RWPE1 (cell line): ENCODE measurements around the gene LIMS2.

Experiments
- CTCF ChIA-PET: fragments of 350-600 bp; sonication (Branson Sonifier 250); formaldehyde crosslinking; extraction: SDS; loops from one replicate; lab custom pipeline; 2021; lab: Yijun Ruan, JAX
- POLR2A ChIA-PET: fragments of 400-600 bp; formaldehyde crosslinking; extraction: SDS; loops from one replicate; lab custom pipeline; 2020; ENCODE audit warnings: antibody characterized with exemption; ENCODE audit not compliant: low non-redundant PET; lab: Yijun Ruan, JAX
- DNase-seq: peaks from one replicate; pipeline ENCODE4 v3.0.0; 2012; ENCODE audit warnings: low spot score
- H3K27ac ChIP-seq: fragments of 450-650 bp; 2 replicates; pipeline ENCODE4 v1.5.1; 2017
- CTCF ChIP-seq: fragments of 450-650 bp; conservative IDR thresholded peaks from 2 replicates; pipeline ENCODE4 v1.5.1; 2017; ENCODE audit warnings: low read depth, mild to moderate bottlenecking

LIMS2 gene

GRCh38 chr2:127655209-127656073, 19.9 kb downstream of the LIMS2 start:
- H3K27ac ChIP-seq = no peak overlapping the region
- no peak for DNase-seq
- ChIA-PET POLR2A (no interaction called here), CTCF (interaction anchor here (0.6 to 1.4 kb wide), 3 partner anchors 20 to 527 kb away, joined by 3 to 5 read pairs (median 3); partner anchors contain the start of gene LIMS2)
- TF ChIP-seq CTCF = no peak

GRCh38 chr2:127654838-127655175, 20.5 kb downstream of the LIMS2 start:
- DNase-seq = no peak
- TF ChIP-seq CTCF = no peak
- ChIA-PET CTCF (interaction anchor here (1.4 kb wide), 1 partner anchor 21 kb away, joined by 3 read pairs; the partner anchor contains the start of gene LIMS2), POLR2A (no interaction called here)
- no peak overlapping the region for H3K27ac ChIP-seq

DNA sequence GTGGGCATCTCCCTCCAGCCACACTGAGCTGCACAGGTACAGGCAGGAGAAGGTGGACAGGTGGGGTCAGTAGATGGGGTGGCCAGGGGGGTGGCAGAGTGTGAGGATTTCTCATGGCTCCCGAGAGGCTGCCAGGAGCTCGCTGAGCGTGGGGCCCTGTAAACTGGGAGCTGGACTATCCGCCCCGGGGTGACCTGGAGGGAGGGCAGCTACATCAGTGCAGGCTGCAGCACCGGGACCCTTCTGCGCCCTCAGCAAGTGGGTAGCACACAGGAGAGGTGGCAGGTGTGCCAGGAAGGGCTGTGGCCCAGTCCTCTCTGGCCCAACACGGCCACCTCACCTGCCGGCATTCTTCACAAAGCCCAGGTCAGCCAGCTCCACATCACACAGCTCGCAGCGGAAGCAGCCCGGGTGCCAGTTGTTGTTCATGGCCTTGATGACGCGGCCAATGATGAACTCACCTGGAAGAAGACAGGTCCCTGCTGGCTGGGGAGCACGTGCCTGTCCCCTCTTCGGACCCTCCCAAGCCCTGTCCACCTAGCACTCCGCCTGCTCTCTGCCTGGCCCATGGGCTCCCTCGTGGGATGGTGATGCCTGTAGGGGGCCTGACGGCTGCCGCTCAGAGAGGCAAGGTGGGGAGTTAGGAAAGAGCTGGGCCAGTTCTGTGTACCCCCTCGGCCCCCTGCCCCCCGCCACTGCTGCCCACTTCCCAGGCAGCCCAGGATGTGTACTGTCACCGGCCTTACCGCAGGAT, 21.1 kb downstream of the LIMS2 start:
- ChIA-PET CTCF (interaction anchor here (1.4 to 2.4 kb wide), 2 partner anchors 22 to 63 kb away, joined by 3 to 18 read pairs; partner anchors contain the start of gene LIMS2), POLR2A (no interaction called here)
- no peak for TF ChIP-seq CTCF
- no peak overlapping the region for H3K27ac ChIP-seq
- no peak for DNase-seq

GRCh38 chr2:127653421-127654083, 21.8 kb downstream of the LIMS2 start:
- no peak for TF ChIP-seq CTCF
- ChIA-PET POLR2A (no interaction called here), CTCF (interaction anchor here (2.4 kb wide), 1 partner anchor 62 kb away, joined by 18 read pairs; no protein-coding TSS in a partner anchor)
- no peak for DNase-seq
- no peak overlapping the region for H3K27ac ChIP-seq

DNA sequence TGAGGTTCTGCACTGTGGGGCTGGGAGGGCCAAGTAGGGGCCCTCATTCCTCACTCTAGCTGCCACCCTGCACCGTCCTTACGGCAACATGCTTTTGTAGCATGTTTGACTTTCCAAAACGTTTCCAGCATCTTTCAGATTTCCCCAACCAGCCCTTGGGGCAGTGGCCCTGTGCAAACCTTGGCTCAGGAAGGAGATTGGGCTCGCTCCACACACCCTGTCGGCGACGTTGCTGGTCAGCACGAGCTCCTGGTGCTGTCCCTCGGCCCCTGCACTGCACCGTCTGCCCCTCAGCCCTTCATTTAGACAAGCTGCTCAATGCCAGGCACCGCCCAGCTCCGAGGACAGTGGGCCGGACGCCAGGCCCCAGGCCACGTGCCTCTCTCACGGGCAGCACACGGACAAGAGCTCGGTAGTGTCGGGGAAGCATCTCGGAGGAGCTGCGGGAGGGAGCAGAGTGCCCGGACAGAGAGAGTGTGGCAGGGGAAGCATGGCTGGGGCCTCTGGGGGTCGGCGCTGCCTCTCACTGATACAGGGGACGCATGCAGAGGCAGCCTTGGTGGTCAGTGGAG, 22.5 kb downstream of the LIMS2 start:
- H3K27ac ChIP-seq = no peak overlapping the region
- no peak for DNase-seq
- no peak for TF ChIP-seq CTCF
- ChIA-PET POLR2A (no interaction called here), CTCF (interaction anchor here (0.5 to 2.4 kb wide), 4 partner anchors 61 to 564 kb away, joined by 3 to 18 read pairs (median 4); no protein-coding TSS in a partner anchor)
